Mucosa of rectum (tissue), 2 donors: ENCODE data around the gene PLCXD1.
"Not testable (repeated sequence)": the region's sequence is repeated elsewhere in the genome, so short reads cannot be mapped to it uniquely, and the experiment has no call there.

ENCODE experiments used
- H3K27ac ChIP-seq, 2 donors: one replicate each; pipeline ENCODE4 v1.7.0; 2013; ENCODE audit warnings: inconsistent platforms in 2 of 2, low read depth in 2 of 2, low read length in 2 of 2
- H3K27me3 ChIP-seq, 2 donors: one replicate each; pipeline ENCODE4 v1.7.0; 2013; ENCODE audit warnings: low read length in 2 of 2; ENCODE audit not compliant: control insufficient read depth in 2 of 2, insufficient read depth in 2 of 2
- H3K36me3 ChIP-seq, 2 donors: one replicate each; pipeline ENCODE4 v1.7.0; 2013; ENCODE audit warnings: low read length in 2 of 2; ENCODE audit not compliant: control insufficient read depth in 2 of 2, insufficient read depth in 2 of 2
- H3K4me1 ChIP-seq, 2 donors: one replicate each; pipeline ENCODE4 v1.7.0; 2013; ENCODE audit warnings: low read length in 2 of 2, mild to moderate bottlenecking in 1 of 2; ENCODE audit not compliant: control insufficient read depth in 2 of 2, insufficient read depth in 2 of 2
- H3K4me3 ChIP-seq, 2 donors: one replicate each; pipeline ENCODE4 v1.7.0; 2013; ENCODE audit warnings: low read length in 2 of 2
- H3K9ac ChIP-seq, 2 donors: one replicate each; pipeline ENCODE4 v1.7.0; 2013; ENCODE audit warnings: low read length in 2 of 2, low read depth in 1 of 2, mild to moderate bottlenecking in 1 of 2
- H3K9me3 ChIP-seq, 2 donors: one replicate each; pipeline ENCODE4 v1.7.0; 2013; ENCODE audit warnings: low read length in 2 of 2; ENCODE audit not compliant: control insufficient read depth in 2 of 2
- donor health status: healthy.
- donor health status: Normal muscosa, but diverticular disease.

The PLCXD1 gene, protein sequence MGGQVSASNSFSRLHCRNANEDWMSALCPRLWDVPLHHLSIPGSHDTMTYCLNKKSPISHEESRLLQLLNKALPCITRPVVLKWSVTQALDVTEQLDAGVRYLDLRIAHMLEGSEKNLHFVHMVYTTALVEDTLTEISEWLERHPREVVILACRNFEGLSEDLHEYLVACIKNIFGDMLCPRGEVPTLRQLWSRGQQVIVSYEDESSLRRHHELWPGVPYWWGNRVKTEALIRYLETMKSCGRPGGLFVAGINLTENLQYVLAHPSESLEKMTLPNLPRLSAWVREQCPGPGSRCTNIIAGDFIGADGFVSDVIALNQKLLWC

GRCh38 chrX:281166-281999 is at the start of gene PLCXD1:
Gene PLCXD1, plus strand, starts transcription at chrX:281381. Its CDS starts 2,807 bp downstream, at chrX:284188.
- peaks cover 6 to 9% of the 10 kb centered on the region in 2 donors for H3K36me3 ChIP-seq
- no peak within 1 kb of the TSS for H3K27ac ChIP-seq
- no peak within 1 kb of the TSS for H3K9ac ChIP-seq
- H3K27me3 ChIP-seq = no peaks in the 10 kb centered on the region
- H3K9me3 ChIP-seq = no peaks in the 10 kb centered on the region
- peak within 1 kb of the TSS; percentile 43 to 62 for H3K4me3 ChIP-seq
- H3K4me1 ChIP-seq = peaks cover 6% of the 10 kb centered on the region in 2 donors

DNA sequence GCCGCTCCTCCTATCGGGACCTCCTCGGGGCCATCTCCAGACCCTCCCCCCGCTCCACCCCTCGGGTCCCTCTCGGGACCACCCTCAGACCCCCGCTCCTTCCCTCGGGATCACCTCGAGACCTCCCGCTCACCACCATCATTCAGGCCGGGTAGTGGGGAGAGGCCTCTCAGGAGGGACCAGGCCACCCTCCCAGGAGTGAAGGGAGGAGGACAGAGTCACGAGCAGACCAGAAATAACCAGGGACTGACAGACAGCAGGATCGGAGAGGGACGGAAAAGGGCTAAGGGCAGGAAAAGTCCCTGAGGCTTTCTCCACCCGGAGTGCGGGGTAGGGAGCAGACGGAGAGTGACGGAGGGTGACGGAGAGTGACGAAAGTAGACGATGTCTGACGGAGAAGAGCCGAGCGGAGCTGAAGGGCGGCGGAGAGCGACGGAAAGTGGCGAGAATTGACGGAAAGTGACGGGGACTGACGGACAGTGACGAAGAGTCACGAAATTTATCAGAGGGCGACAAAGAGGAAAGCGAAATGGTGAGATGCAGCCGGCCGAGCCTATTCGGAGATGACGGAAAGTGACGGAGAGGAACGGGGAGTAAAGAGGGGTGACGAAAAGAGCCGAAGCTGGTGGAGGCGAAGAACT is 49.4 kb upstream of the PLCXD1 start:
- H3K9ac ChIP-seq, H3K36me3 ChIP-seq, H3K4me3 ChIP-seq, H3K9me3 ChIP-seq, H3K4me1 ChIP-seq, H3K27me3 ChIP-seq, H3K27ac ChIP-seq: not testable (repeated sequence)

DNA sequence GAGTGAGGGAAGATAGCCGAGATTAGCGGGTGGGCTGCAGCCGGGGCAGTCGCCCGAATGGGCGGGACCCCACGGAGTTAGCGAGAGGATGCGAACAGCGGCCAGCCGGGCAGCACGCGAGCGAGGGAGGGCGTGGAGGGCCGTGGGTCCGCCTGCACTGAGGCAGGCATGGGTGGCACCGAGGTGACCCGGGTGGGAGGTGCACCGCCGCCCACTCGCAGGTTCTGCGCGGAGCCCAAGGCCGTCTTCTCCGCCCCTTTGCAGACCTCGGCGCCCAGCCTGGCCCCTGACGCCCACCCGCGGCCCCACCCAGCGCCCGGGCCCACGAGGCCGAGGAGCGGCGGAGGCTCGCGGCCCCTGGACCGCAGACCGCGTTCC is 48.9 kb upstream of the PLCXD1 start:
- H3K9me3 ChIP-seq, H3K4me1 ChIP-seq, H3K9ac ChIP-seq, H3K36me3 ChIP-seq, H3K27ac ChIP-seq, H3K4me3 ChIP-seq, H3K27me3 ChIP-seq: not testable (repeated sequence)

GRCh38 chrX:236201-236600 is 45.0 kb upstream of the PLCXD1 start:
- not testable (repeated sequence) for H3K9me3 ChIP-seq, H3K36me3 ChIP-seq, H3K4me1 ChIP-seq, H3K9ac ChIP-seq, H3K27me3 ChIP-seq, H3K4me3 ChIP-seq, H3K27ac ChIP-seq

GRCh38 chrX:250965-251364 is 30.2 kb upstream of the PLCXD1 start:
- H3K4me1 ChIP-seq = no peaks in the 10 kb centered on the region
- H3K27ac ChIP-seq = no peak overlapping the region
- peak overlapping the region in 1 of 2 donors; percentile 7 for H3K4me3 ChIP-seq
- no peaks in the 10 kb centered on the region for H3K9me3 ChIP-seq
- no peaks in the 10 kb centered on the region for H3K36me3 ChIP-seq
- H3K9ac ChIP-seq = no peak overlapping the region
- H3K27me3 ChIP-seq = no peaks in the 10 kb centered on the region

DNA sequence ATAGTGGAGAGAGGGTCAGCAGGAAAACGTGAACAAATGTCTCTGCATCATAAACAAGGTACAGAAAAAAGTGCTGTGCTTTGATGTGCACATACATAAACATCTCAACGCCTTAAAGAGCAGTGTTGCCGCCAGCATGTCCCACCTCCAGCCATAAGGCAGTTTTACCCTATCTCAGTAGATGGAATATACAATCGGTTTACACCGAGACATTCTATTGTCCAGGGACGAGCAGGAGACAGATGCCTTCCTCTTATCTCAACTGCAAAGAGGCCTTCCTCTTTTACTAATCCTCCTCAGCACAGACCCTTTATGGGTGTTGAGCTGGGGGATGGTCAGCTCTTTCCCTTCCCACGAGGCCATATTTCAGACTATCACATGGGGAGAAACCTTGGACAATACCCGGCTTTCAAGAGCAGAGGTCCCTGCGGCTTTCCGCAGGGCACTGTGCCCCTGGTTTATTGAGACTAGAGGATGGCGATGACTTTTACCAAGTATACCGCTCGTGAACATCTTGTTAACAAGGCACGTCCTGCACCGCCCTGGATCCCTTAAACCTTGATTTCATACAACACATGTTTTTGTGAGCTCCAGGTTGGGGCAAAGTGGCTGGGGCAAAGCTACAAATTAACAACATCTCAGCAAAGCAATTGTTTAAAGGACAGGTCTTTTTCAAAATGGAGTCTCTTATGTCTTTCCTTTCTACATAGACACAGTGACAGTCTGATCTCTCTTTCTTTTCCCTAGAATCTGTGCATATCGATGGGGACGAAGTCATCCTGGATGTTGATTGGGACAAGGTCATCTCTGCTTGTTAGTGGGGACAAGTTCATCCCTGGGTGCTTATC is 29.6 kb upstream of the PLCXD1 start:
- H3K27me3 ChIP-seq, H3K4me1 ChIP-seq, H3K36me3 ChIP-seq, H3K9me3 ChIP-seq, H3K27ac ChIP-seq, H3K4me3 ChIP-seq, H3K9ac ChIP-seq: not testable (repeated sequence)

DNA sequence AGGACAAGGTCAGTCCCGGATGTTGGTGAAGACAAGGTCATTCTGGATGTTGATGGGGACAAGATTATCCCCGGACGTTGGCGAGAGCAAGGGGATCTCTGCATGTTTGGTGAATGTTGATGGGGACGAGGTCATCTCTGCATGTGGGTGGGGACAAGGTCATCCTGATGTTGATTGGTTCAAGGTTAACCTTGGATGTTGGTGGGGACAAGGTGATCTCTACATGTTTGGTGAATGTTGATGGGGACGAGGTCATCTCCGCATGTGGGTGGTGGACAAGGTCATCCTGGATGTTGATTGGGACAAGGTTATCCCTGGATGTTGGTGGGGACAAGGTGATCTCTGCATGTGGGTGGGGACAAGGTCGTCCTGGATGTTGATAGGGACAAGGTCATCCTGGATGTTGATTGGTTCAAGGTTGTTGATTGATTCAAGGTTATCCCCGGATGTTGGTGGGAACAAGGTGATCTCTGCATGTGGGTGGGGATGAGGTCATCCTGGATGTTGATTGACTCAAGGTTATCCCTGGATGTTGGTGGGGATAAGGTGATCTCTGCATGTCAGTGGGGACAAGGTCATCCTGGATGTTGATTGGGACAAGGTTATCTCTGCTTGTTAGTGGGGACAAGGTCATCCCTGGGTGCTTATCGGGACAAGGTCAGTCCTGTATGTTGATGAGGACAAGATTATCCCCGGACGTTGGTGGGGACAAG is 28.8 kb upstream of the PLCXD1 start:
- H3K36me3 ChIP-seq = no peaks in the 10 kb centered on the region
- no peak overlapping the region for H3K27ac ChIP-seq
- H3K9me3 ChIP-seq = no peaks in the 10 kb centered on the region
- H3K27me3 ChIP-seq = no peaks in the 10 kb centered on the region
- H3K4me1 ChIP-seq = no peaks in the 10 kb centered on the region
- no peak overlapping the region for H3K4me3 ChIP-seq
- no peak overlapping the region for H3K9ac ChIP-seq

GRCh38 chrX:252957-253291 is 28.3 kb upstream of the PLCXD1 start:
- Histone ChIP-seq H3K36me3 (no peaks in the 10 kb centered on the region), H3K9ac (no peak overlapping the region), H3K4me3 (no peak overlapping the region), H3K4me1 (no peaks in the 10 kb centered on the region), H3K9me3 (no peaks in the 10 kb centered on the region), H3K27ac (no peak overlapping the region), H3K27me3 (no peaks in the 10 kb centered on the region)

DNA sequence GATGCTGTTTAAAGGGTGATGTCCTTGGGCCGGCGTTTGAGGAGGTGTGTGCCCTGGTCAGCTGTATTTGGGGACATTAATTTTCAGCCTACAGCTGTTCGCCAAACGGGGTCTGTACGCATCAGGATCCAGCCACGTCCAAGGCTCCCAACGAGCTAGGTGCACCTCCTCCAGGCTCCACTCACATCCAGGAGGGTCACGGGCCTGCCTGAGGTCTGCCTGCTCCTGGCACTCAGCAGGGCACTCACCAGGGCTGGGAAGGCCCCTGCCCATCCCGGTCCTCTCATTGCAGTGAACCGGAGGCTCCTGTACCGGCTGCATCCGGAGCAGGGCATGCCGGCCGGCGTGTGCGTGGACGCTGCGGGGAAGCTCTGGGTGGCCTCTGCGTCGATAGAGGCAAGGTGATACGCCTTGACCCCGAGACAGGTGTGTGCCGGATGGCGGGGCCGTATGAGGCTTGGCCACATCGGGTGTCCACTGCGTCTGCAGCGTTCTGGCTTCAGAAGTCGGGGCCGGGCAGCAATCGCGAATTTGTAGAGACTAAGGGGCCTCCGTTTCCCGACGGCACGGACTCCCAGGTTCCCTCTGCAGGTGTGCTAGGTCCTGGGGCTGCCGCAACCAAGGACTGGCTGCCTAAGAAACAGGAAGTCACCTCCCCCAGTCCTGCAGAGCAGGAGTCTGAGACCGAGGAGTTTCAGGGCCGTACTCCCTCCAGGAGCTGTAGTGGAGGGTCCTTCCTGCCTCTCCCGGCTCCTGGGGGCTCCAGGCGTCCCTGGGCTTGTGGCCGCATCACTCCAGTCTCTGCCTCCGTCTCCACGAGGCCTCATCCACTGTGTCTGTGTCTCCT is 27.5 kb upstream of the PLCXD1 start:
- H3K27ac ChIP-seq = no peak overlapping the region
- no peaks in the 10 kb centered on the region for H3K9me3 ChIP-seq
- H3K4me3 ChIP-seq = no peak overlapping the region
- H3K36me3 ChIP-seq = no peaks in the 10 kb centered on the region
- H3K27me3 ChIP-seq = no peaks in the 10 kb centered on the region
- H3K4me1 ChIP-seq = no peaks in the 10 kb centered on the region
- no peak overlapping the region for H3K9ac ChIP-seq
